ENCODE measurements around the gene PAK5.

PAK5 gene

DNA sequence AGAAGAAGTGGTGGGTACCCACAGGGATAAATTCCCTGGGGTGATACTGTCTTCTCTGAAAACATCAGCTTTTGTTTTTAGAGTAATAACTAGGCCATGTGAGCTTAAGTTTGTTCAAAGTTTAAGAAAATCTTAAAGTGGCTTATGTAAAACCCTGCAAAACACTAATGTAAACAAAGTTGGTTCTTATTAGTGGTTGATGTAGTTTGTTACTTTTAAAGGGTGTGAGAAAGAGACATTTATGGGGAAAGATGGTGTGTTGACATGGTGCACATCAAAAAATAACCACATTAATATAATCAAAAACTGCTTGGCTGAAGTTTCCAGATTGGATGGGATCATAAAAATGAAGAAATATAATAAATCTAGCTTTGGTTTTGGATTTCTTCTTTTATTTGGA is 204.5 kb downstream of the PAK5 start:
- DNase-seq (ENCODE audit: insufficient read length, low spot score) (no peak), FAIRE-seq (no peak)
- no peak for TF ChIP-seq POLR2A (IDR thresholded peaks at IDR 0.05; ENCODE audit: low read depth, low read length)

DNA sequence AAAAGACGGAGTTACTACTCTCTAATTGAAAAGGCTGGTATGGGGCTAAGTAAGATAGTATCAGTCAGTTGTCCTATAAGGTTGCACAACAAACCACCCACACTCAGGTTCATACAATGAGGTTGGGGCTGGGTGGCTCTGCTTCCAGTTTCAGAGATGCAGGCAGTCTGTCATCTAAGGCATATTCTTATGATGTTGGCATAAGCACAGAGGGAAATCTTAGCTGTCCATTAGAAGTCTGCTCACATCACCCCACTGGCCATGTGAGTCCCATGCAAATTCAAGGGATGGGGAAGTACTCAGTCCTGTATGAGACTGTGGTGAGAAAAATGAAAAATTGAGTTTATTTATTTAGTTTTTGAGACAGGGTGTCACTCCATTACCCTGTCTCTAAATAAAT is 205.9 kb downstream of the PAK5 start:
- no peak for TF ChIP-seq POLR2A (IDR thresholded peaks at IDR 0.05; ENCODE audit: low read depth, low read length)
- FAIRE-seq (no peak), DNase-seq (ENCODE audit: insufficient read length, low spot score) (no peak)

DNA sequence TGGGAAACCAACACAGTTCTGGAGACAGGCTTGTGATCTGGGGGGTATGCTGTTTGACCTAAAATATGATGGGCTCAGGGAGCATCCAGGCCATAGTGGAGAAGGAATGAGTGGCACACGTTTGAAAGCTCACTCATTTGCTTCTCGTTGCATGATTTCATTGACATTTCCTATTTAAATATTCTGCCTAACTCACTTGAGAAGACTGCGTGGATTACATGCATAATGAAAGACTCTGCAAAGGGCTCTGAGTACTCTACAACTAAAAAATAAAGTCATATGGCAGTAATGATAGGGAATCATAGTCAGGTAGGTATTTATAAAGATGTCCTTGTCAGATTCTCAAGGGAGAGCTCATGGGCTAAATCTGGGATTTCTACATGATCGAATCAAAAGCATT is 206.6 kb downstream of the PAK5 start:
- FAIRE-seq, result no peak
- TF ChIP-seq POLR2A (IDR thresholded peaks at IDR 0.05; ENCODE audit: low read depth, low read length), result no peak
- DNase-seq (ENCODE audit: insufficient read length, low spot score), result no peak

DNA sequence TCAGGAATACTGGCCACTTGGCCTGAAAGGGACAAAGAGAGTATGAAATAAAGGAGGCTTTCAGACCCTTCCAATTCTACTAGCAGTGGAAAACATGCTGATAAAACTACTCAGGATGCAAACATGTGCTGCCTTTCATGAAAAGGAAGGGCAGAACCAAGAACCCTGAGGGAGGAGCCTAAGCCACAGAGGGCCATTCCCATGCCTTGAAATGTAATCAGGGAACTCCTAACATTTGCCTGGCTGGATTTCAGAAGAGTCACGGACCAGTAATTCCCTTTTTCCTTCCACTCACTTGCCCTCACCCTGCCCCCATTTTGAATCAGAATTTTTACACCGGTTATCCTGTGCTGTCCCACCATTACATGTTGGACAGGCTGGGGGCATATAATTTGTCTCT is 208.3 kb downstream of the PAK5 start:
- no peak for FAIRE-seq
- TF ChIP-seq POLR2A (IDR thresholded peaks at IDR 0.05; ENCODE audit: low read depth, low read length), result no peak
- no peak for DNase-seq (ENCODE audit: insufficient read length, low spot score)

DNA sequence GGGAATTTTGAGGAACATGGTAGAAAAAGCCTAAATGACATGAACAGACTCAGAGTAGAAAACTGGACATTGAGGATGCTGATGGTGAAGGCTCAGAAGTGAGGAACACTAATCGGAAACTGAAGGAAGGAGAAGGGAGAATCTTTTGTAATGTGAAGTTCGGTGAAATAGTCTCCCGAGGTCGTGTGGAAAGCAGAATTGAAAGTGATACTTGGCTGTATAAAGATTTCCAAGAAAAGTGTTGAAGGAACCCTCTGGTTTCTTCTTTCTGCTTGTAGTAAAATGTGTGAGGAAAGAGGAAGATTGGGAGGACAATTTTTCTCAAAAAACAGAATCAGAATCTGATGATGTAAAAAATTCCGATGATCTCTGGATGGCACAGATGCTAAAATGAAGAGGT is 209.0 kb downstream of the PAK5 start:
- DNase-seq (ENCODE audit: insufficient read length, low spot score) (no peak), FAIRE-seq (no peak)
- no peak for TF ChIP-seq POLR2A (IDR thresholded peaks at IDR 0.05; ENCODE audit: low read depth, low read length)

DNA sequence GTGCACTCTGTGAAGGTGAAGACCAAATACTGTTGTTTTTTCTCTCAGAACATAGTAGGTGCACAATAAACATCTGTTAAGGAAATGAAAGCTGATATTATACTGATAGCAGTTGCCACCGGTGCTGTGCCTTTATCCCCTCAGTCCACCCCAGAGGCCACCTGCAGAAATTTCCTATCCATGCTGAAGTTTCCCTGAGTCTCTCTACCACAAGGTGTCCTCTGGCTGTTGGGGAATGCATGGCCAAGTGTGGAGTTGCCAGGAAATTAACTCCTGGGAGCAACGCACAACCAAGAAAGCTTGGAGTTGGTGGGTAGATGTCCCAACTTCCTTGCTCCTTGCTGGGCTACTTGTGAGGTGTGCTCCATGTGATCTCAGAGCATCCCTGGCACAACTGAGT is 210.3 kb downstream of the PAK5 start:
- FAIRE-seq, result no peak
- no peak for DNase-seq (ENCODE audit: insufficient read length, low spot score)
- no peak for TF ChIP-seq POLR2A (IDR thresholded peaks at IDR 0.05; ENCODE audit: low read depth, low read length)

DNA sequence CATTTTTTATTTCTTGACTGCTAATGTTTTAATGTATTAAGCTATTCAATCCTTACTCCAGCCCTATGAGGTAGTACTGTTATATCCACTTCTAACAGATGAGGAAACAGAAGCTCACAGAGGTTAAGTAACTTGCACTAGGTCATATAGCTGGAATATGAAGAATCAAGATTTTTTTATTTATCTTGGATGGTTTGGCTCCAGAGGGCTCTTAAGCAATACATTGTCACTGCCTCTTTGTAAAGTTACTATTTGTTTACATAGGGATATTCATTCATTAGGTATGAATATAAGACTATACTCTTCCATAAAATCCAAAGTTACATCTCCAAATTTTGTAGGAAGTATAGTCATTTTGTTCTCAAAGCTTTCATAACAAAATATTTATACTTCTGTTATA is 210.7 kb downstream of the PAK5 start:
- no peak for TF ChIP-seq POLR2A (IDR thresholded peaks at IDR 0.05; ENCODE audit: low read depth, low read length)
- DNase-seq (ENCODE audit: insufficient read length, low spot score) (no peak), FAIRE-seq (no peak)

DNA sequence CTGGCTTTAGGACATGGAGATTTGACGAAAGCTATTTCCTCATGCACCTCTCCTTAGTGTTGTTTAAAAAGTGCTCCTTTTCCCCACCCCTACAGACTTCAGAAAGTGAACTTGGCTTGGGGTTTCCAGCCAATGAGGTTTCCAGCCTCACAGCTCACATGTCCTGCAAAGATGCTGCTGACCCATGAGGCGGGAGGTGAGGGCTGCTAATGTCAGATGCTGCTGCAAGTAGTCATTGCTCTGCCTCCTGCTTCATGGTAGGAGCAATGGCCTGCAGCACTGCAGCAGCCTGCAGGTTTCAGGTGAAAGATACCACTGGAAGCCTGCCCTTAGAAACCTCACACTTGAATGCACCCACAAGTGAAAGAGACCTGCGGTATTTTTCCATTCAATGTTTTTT is 211.7 kb downstream of the PAK5 start:
- FAIRE-seq (no peak), DNase-seq (ENCODE audit: insufficient read length, low spot score) (no peak)
- no peak for TF ChIP-seq POLR2A (IDR thresholded peaks at IDR 0.05; ENCODE audit: low read depth, low read length)

DNA sequence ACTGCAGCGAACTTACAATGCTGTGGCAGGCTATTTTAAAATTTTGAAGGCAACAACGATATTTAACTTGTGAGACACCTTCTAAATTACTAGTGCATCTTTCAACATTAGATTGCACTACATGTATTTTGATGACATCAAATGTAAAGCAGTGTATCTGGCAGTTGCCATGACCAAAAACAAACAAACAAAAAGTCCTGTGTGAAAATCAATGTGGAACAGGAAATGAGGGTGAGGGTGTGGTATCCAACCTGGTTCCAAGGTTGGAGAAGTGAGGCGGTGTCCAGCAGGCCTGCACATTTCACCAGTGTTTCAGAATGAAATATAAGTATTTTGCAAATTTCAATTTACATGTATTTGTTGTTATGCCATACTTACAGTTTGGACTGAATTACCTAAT is 212.5 kb downstream of the PAK5 start:
- DNase-seq (ENCODE audit: insufficient read length, low spot score) (no peak), FAIRE-seq (no peak)
- no peak for TF ChIP-seq POLR2A (IDR thresholded peaks at IDR 0.05; ENCODE audit: low read depth, low read length)

DNA sequence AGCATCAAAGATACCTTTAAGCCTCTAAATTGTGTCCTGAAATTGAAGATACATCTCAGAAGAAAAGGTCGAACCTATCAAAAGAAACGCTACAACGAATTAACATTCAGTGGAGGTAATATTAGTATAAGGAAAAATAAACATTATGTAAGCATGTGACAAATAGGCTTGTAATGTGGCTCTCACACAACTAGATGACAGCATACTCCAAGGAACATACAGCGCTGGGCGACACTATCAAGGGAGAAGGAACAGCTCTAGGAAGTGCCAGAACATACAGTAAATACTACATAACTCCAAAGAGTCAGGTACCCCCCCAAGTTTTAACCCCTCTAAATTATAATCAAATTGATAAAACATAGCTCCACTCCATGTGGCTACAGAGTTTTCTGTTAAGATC is 220.9 kb downstream of the PAK5 start:
- no peak for TF ChIP-seq POLR2A (IDR thresholded peaks at IDR 0.05; ENCODE audit: low read depth, low read length)
- FAIRE-seq, result no peak
- DNase-seq (ENCODE audit: insufficient read length, low spot score), result no peak

DNA sequence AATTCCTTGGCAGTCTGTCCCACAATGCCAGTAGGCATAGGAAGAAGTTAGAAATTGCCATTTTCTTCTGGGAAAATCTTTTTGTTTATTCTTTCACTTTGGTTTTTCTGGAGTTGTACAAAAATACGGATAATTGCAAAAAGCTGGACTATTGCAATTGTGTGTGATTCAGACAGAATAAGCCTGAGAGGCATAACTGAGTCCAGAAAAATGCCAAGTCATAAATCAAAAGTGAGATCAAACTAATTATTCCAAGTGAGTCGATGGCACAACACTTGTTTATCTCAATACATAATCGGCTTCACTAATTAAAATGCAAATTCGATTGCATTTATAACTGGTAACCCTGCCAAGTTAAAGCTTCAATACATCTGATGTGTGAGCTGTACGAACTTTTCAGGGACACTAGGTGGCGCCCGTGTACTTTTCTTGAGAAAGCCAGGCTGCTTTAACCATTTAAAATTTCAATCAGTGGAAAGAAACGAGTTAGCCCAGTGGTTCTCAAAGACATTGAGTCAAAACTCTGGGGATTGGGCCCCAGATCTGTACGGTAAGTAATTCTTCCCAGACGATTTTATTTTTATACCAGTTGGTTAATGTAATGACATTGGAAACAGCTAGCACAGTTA is 221.9 kb downstream of the PAK5 start:
- TF ChIP-seq POLR2A (IDR thresholded peaks at IDR 0.05; ENCODE audit: low read depth, low read length), result no peak
- peak; percentile 19 for DNase-seq (ENCODE audit: insufficient read length, low spot score)
- no peak for FAIRE-seq

DNA sequence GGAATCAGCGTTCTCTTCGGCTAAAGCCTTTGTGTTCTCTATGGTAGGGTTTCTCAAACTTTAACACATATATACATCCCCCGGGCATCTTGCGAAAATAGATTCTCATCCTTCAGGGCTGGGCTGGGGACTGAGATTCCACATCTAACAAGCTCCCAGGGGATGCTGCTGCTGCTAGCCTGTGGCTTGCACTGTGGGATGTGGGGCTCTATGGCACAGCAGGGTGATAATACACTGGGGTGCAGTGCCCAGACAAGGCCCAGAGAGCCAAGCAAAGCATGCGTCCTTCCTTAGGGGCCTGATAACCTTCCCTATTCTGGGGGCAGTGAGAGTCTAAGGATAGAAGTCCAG is 222.4 kb downstream of the PAK5 start:
- DNase-seq (ENCODE audit: insufficient read length, low spot score), result no peak
- no peak for FAIRE-seq
- TF ChIP-seq POLR2A (IDR thresholded peaks at IDR 0.05; ENCODE audit: low read depth, low read length), result no peak

DNA sequence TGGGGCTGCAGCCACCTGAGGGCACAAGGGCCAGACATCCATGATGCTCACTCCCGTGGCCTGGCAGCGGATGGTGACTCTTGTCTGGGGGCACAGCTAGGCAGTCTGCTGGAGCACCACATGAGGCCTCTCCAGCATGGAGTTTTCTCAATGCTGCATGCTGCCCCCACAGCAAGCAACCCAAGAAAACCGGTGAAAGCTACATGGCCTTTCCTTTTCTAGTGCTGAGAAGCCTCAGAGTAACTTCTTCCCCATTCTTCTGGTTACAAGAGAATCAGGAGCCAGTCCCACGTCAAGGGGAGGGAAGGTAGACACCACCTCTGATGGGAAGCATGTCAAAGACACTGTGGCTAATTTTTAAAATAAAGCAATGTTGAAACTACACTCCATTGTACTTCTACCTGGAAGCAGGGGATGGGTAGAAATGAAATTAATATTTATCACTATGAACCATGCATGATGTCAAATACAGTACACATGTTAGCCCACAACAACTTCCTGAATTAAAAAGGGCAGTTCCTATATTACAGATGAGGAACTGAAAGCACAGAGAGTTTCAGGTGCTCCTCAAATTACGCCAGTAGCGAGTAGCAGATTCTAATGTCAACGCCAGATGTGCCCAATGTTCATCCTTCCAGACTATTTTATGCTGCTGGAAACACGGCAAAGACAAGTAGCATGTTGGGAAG is 223.0 kb downstream of the PAK5 start:
- no peak for TF ChIP-seq POLR2A (IDR thresholded peaks at IDR 0.05; ENCODE audit: low read depth, low read length)
- FAIRE-seq, result no peak

DNA sequence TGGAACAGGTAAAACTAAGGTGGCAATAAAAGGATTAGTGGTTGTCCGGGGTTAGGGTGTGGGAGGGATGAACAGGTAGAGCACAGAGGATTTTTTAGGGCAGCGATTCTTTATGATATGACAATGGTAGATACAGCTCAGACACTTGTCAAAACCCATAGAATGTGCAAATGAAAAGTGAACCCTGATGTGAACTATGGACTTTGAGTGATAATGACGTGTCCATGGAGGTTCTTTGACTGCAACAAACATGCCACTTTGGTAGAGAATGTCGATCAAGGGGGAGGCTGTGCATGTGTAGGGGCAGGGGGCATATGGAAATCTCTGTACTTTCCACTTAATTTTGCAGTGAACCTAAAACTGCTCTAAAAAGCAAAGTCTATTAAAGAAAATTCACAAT is 223.8 kb downstream of the PAK5 start:
- DNase-seq (ENCODE audit: insufficient read length, low spot score), result no peak
- FAIRE-seq, result no peak
- TF ChIP-seq POLR2A (IDR thresholded peaks at IDR 0.05; ENCODE audit: low read depth, low read length), result no peak

More for the DNA sequence above, 223.0 kb downstream of the PAK5 start:
- DNase-seq (ENCODE audit: insufficient read length, low spot score), result no peak

DNA sequence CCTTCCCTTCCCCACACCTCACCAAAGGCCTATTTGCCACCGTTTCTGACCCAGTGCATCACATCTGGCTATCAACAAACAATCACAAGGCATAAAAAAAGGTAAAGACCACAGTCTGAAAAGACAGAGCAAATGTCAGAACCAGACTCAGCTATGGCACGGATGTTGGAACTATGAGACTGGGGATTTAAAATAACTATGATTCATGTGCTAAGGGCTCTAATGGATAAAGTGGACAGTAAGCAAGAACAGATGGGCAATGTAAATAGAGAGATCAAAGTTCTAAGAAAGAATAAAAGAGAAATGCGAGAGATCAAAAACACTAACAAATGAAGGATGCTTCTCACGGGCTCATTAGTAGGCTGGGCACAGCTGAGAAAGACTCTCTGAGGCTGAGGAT is 225.0 kb downstream of the PAK5 start:
- FAIRE-seq, result no peak
- DNase-seq (ENCODE audit: insufficient read length, low spot score), result no peak
- no peak for TF ChIP-seq POLR2A (IDR thresholded peaks at IDR 0.05; ENCODE audit: low read depth, low read length)
